Neutrophil (primary cell): Measurements from ENCODE around the gene APOA1.

Experiments
- H3K27ac ChIP-seq: fragments of 200-600 bp; sonication (generic); 2 replicates; pipeline ENCODE4 v1.5.1; 2016; ENCODE audit warnings: mild to moderate bottlenecking, moderate library complexity
- H3K27me3 ChIP-seq: fragments of 200-600 bp; sonication (generic); 2 replicates; pipeline ENCODE4 v1.6.0; 2016; ENCODE audit warnings: mild to moderate bottlenecking
- H3K36me3 ChIP-seq: fragments of 200-600 bp; sonication (generic); 2 replicates; pipeline ENCODE4 v1.5.1; 2017
- H3K4me1 ChIP-seq, 2 experiments: fragments of 200-600 bp in 1 of 2; sonication (generic) in 1 of 2; 1 replicate in 1 of 2; 2 replicates in 1 of 2; pipeline versions ENCODE4 v1.5.1 to v1.6.1; 2013 to 2016; ENCODE audit warnings: low read depth in 1 of 2, low read length in 1 of 2, mild to moderate bottlenecking in 1 of 2, moderate library complexity in 1 of 2; ENCODE audit not compliant: control insufficient read depth in 1 of 2, insufficient read depth in 1 of 2
- H3K4me3 ChIP-seq, 2 experiments: fragments of 200-600 bp in 1 of 2; sonication (generic) in 1 of 2; 1 replicate in 1 of 2; 2 replicates in 1 of 2; pipeline ENCODE4 v1.5.1; 2013 to 2016; ENCODE audit warnings: low read depth in 1 of 2, low read length in 1 of 2, mild to moderate bottlenecking in 1 of 2, moderate library complexity in 1 of 2
- H3K9me3 ChIP-seq: fragments of 200-600 bp; sonication (generic); 2 replicates; pipeline ENCODE4 v1.5.1; 2016
- CTCF ChIP-seq: fragments of 200-600 bp; sonication (generic); IDR thresholded peaks from 2 replicates; pipeline ENCODE4 v1.5.1; 2016; ENCODE audit warnings: antibody characterized with exemption

APOA1 gene

GRCh38 chr11:116869610-116870009 lies 32.2 kb upstream of the APOA1 start:
- Histone ChIP-seq H3K4me1 (no peaks in the 10 kb centered on the region), H3K4me3 (no peak overlapping the region), H3K9me3 (no peaks in the 10 kb centered on the region), H3K27me3 (no peaks in the 10 kb centered on the region), H3K36me3 (peaks cover 100% of the 10 kb centered on the region), H3K27ac (no peak overlapping the region)
- no peak for TF ChIP-seq CTCF

GRCh38 chr11:116868066-116868465 lies 30.6 kb upstream of the APOA1 start:
- H3K27me3 ChIP-seq: no peaks in the 10 kb centered on the region
- no peaks in the 10 kb centered on the region for H3K4me1 ChIP-seq
- H3K9me3 ChIP-seq: no peaks in the 10 kb centered on the region
- no peak for TF ChIP-seq CTCF
- H3K27ac ChIP-seq: no peak overlapping the region
- H3K36me3 ChIP-seq: peaks cover 100% of the 10 kb centered on the region
- H3K4me3 ChIP-seq: no peak overlapping the region

GRCh38 chr11:116867619-116868018 lies 30.2 kb upstream of the APOA1 start:
- peaks cover 100% of the 10 kb centered on the region for H3K36me3 ChIP-seq
- H3K27me3 ChIP-seq: no peaks in the 10 kb centered on the region
- H3K9me3 ChIP-seq: no peaks in the 10 kb centered on the region
- TF ChIP-seq CTCF: no peak
- H3K4me1 ChIP-seq: no peaks in the 10 kb centered on the region
- no peak overlapping the region for H3K27ac ChIP-seq
- H3K4me3 ChIP-seq: no peak overlapping the region

DNA sequence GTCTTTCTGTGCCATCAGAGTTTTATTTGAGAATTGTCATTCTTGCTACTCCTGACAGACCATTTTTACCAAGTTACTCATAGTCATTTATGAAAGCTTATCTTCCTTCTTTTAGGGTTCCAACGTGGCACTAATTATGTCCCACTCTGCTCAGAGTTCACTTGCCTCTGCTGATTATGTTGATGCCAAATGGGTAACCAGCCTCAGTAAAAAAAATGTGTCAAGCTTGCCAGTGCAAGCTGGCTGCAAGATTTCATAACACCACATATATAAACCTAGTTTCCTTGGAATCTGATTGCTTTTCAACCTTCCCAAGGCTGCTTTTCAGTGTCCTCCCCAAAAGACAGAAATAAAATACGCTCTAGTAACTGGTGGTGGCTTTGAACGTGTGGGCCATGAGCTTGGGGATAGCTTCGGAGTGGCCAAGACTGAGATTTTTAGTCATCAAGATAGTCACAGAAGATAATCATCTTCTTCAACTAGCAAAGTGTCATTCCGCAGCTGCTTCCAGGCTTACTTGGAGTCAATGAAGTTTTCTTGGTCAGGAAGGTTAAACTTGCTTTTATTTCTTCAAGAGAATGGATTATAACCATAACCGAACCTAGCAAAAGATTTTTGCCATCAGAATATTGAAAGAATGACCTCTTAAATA lies 29.5 kb upstream of the APOA1 start:
- H3K27ac ChIP-seq: no peak overlapping the region
- no peaks in the 10 kb centered on the region for H3K27me3 ChIP-seq
- TF ChIP-seq CTCF: no peak
- H3K36me3 ChIP-seq: peaks cover 100% of the 10 kb centered on the region
- no peaks in the 10 kb centered on the region for H3K4me1 ChIP-seq
- H3K9me3 ChIP-seq: no peaks in the 10 kb centered on the region
- H3K4me3 ChIP-seq: no peak overlapping the region

GRCh38 chr11:116865696-116866095 lies 28.3 kb upstream of the APOA1 start:
- Histone ChIP-seq H3K27ac (no peak overlapping the region), H3K4me1 (no peaks in the 10 kb centered on the region), H3K27me3 (no peaks in the 10 kb centered on the region), H3K4me3 (no peak overlapping the region), H3K36me3 (peaks cover 100% of the 10 kb centered on the region), H3K9me3 (no peaks in the 10 kb centered on the region)
- no peak for TF ChIP-seq CTCF
